Mammary epithelial cell (primary cell): Measurements from ENCODE around the gene LRRC3C.

Experiments
- CTCF ChIP-seq, 2 donors: IDR thresholded peaks in 1 of 2; conservative IDR thresholded peaks in 1 of 2; 2 replicates each; pipeline ENCODE4 v1.5.1; 2011 to 2012; ENCODE audit warnings: inconsistent platforms in 2 of 2, low read length in 2 of 2, mild to moderate bottlenecking in 2 of 2, control low read depth in 1 of 2, low read depth in 1 of 2; ENCODE audit not compliant: insufficient read depth in 1 of 2; ENCODE audit errors: extremely low read depth in 1 of 2
- EZH2 ChIP-seq: IDR thresholded peaks from 2 replicates; pipeline ENCODE4 v1.6.1; 2012; ENCODE audit warnings: low read length, inconsistent platforms, borderline replicate concordance

- peak in 1 of 2 donors; percentile 12 for TF ChIP-seq CTCF (conservative IDR thresholded peaks at IDR 0.05 in 1 of 2, IDR thresholded peaks at IDR 0.05 in 1 of 2; ENCODE audit: extremely low read depth in 1 of 2, insufficient read depth in 1 of 2, low read depth in 1 of 2, low read length in 2 of 2)
- no peak for TF ChIP-seq EZH2
Observed at GRCh38 chr17:39979893-39980350, 52.4 kb downstream of the LRRC3C start.
